ENCODE measurements around the gene SPNS2.

The SPNS2 gene
- 0.27 to 1.6 reads per million in 2 donors for total RNA-seq

- peak; percentile 21 to 71 (median 51) for DNase-seq
These were observed at the start of gene SPNS2 for GRCh38 chr17:4498461-4499397. Gene SPNS2, plus strand, starts transcription at chr17:4498881. Its CDS starts 167 bp downstream, at chr17:4499048.

GRCh38 chr17:4449736-4450135, 48.9 kb upstream of the SPNS2 start:
- DNase-seq, result no peak

- no peak for DNase-seq
These were observed 47.9 kb upstream of the SPNS2 start for GRCh38 chr17:4450710-4451316.

- no peak for DNase-seq
These were observed 44.7 kb upstream of the SPNS2 start for GRCh38 chr17:4453812-4454591.

- DNase-seq, result no peak
These were observed 38.0 kb upstream of the SPNS2 start for GRCh38 chr17:4460661-4461060.

- DNase-seq, result no peak
These were observed 34.7 kb upstream of the SPNS2 start for GRCh38 chr17:4463818-4464476.

- DNase-seq, result no peak
These were observed 32.9 kb upstream of the SPNS2 start for GRCh38 chr17:4465786-4466185.

- DNase-seq, result no peak
These were observed 31.4 kb upstream of the SPNS2 start for GRCh38 chr17:4467287-4467686.

- DNase-seq, result no peak
These were observed 29.1 kb upstream of the SPNS2 start for GRCh38 chr17:4469552-4469951.

GRCh38 chr17:4472286-4472685, 26.4 kb upstream of the SPNS2 start:
- no peak for DNase-seq

GRCh38 chr17:4474093-4474492, 24.6 kb upstream of the SPNS2 start:
- no peak for DNase-seq

GRCh38 chr17:4475001-4475400, 23.7 kb upstream of the SPNS2 start:
- no peak for DNase-seq

- no peak for DNase-seq
These were observed 23.2 kb upstream of the SPNS2 start for GRCh38 chr17:4475463-4475862.

- no peak for DNase-seq
These were observed 22.7 kb upstream of the SPNS2 start for GRCh38 chr17:4476017-4476416.

GRCh38 chr17:4476511-4477070, 22.1 kb upstream of the SPNS2 start:
- no peak for DNase-seq

GRCh38 chr17:4477255-4477791, 21.4 kb upstream of the SPNS2 start:
- DNase-seq, result no peak

- no peak for DNase-seq
These were observed 20.3 kb upstream of the SPNS2 start for GRCh38 chr17:4478318-4478830.

- DNase-seq, result no peak
These were observed 19.2 kb upstream of the SPNS2 start for GRCh38 chr17:4479340-4479981.

- DNase-seq, result no peak
These were observed 18.5 kb upstream of the SPNS2 start for GRCh38 chr17:4479982-4480751.

Data from T-helper 2 cell (primary cell).